HUES48 (cell line): Measurements from ENCODE around the gene PSMC5.
"Not testable (repeated sequence)": the region's sequence is repeated elsewhere in the genome, so short reads cannot be mapped to it uniquely, and the experiment has no call there.

ENCODE experiments used
- H3K27ac ChIP-seq: one replicate; pipeline ENCODE4 v1.7.0; 2013; ENCODE audit warnings: low read depth, low read length, inconsistent platforms
- H3K27me3 ChIP-seq: 2 replicates; pipeline ENCODE4 v1.6.1; 2013; ENCODE audit warnings: mild to moderate bottlenecking, low read length; ENCODE audit not compliant: control insufficient read depth, insufficient read depth
- H3K36me3 ChIP-seq: 2 replicates; pipeline ENCODE4 v1.6.1; 2013; ENCODE audit warnings: low read length; ENCODE audit not compliant: control insufficient read depth, insufficient read depth
- H3K4me1 ChIP-seq: 2 replicates; pipeline ENCODE4 v1.6.1; 2013; ENCODE audit warnings: mild to moderate bottlenecking, low read length; ENCODE audit not compliant: control insufficient read depth, insufficient read depth
- H3K4me3 ChIP-seq: 2 replicates; pipeline ENCODE4 v1.5.1; 2013; ENCODE audit warnings: mild to moderate bottlenecking, low read depth, low read length
- H3K9ac ChIP-seq: 2 replicates; pipeline ENCODE4 v1.6.1; 2013; ENCODE audit warnings: mild to moderate bottlenecking, low read depth, low read length, moderate library complexity
- H3K9me3 ChIP-seq: 2 replicates; pipeline ENCODE4 v1.6.1; 2013; ENCODE audit warnings: low read length; ENCODE audit not compliant: control insufficient read depth, insufficient read depth

Gene PSMC5

GRCh38 chr17:63841350-63842172, 14.3 kb downstream of the PSMC5 start:
- H3K9ac ChIP-seq, result peak overlapping the region; percentile 62
- H3K4me3 ChIP-seq, result peak overlapping the region; percentile 83
- peaks cover 29% of the 10 kb centered on the region for H3K4me1 ChIP-seq
- no peaks in the 10 kb centered on the region for H3K9me3 ChIP-seq
- peaks cover 3% of the 10 kb centered on the region for H3K27me3 ChIP-seq
- peaks cover 8% of the 10 kb centered on the region; the same call in 1 of the 2 replicates for H3K36me3 ChIP-seq
- H3K27ac ChIP-seq, result peak overlapping the region; percentile 85

- no peaks in the 10 kb centered on the region for H3K9me3 ChIP-seq
- peak overlapping the region; percentile 83 for H3K4me3 ChIP-seq
- H3K4me1 ChIP-seq, result peaks cover 29% of the 10 kb centered on the region
- peaks cover 8% of the 10 kb centered on the region for H3K27me3 ChIP-seq
- peaks cover 2% of the 10 kb centered on the region; the same call in 1 of the 2 replicates for H3K36me3 ChIP-seq
- H3K27ac ChIP-seq, result peak overlapping the region; percentile 85
- H3K9ac ChIP-seq, result peak overlapping the region; percentile 62
Measured at GRCh38 chr17:63842173-63842539, 14.9 kb downstream of the PSMC5 start.

GRCh38 chr17:63842540-63843386, 15.5 kb downstream of the PSMC5 start, which contains the start of gene SMARCD2:
SMARCD2 (minus strand) TSS chr17:63842685; CDS start chr17:63842674, 11 bp downstream.
- Histone ChIP-seq H3K36me3 (no peaks in the 10 kb centered on the region), H3K27ac (peak within 1 kb of the TSS; percentile 85), H3K4me1 (peaks cover 29% of the 10 kb centered on the region), H3K9me3 (no peaks in the 10 kb centered on the region), H3K27me3 (peaks cover 14% of the 10 kb centered on the region), H3K9ac (peak within 1 kb of the TSS; percentile 62), H3K4me3 (peak within 1 kb of the TSS; percentile 83)

GRCh38 chr17:63843387-63843888, 16.2 kb downstream of the PSMC5 start:
- Histone ChIP-seq H3K27me3 (peaks cover 21% of the 10 kb centered on the region), H3K27ac (peak overlapping the region; percentile 63), H3K4me1 (peaks cover 26% of the 10 kb centered on the region), H3K4me3 (peak overlapping the region; percentile 72)
- H3K9me3 ChIP-seq, H3K9ac ChIP-seq, H3K36me3 ChIP-seq: not testable (repeated sequence)

GRCh38 chr17:63843910-63844677, 16.9 kb downstream of the PSMC5 start:
- H3K4me1 ChIP-seq, result peaks cover 20% of the 10 kb centered on the region
- H3K36me3 ChIP-seq, result no peaks in the 10 kb centered on the region
- no peak overlapping the region for H3K27ac ChIP-seq
- peaks cover 23% of the 10 kb centered on the region for H3K27me3 ChIP-seq
- no peak overlapping the region for H3K9ac ChIP-seq
- no peaks in the 10 kb centered on the region for H3K9me3 ChIP-seq
- H3K4me3 ChIP-seq, result no peak overlapping the region; the same call in 1 of the 2 replicates

- Histone ChIP-seq H3K27ac (no peak overlapping the region), H3K4me3 (no peak overlapping the region), H3K4me1 (peaks cover 14% of the 10 kb centered on the region), H3K9me3 (no peaks in the 10 kb centered on the region), H3K9ac (no peak overlapping the region), H3K36me3 (no peaks in the 10 kb centered on the region), H3K27me3 (peaks cover 31% of the 10 kb centered on the region)
Measured at GRCh38 chr17:63845509-63845908, 18.3 kb downstream of the PSMC5 start.

- peaks cover 31% of the 10 kb centered on the region for H3K27me3 ChIP-seq
- H3K36me3 ChIP-seq, result no peaks in the 10 kb centered on the region
- no peak overlapping the region for H3K27ac ChIP-seq
- H3K9me3 ChIP-seq, result no peaks in the 10 kb centered on the region
- no peak overlapping the region for H3K9ac ChIP-seq
- H3K4me3 ChIP-seq, result no peak overlapping the region
- H3K4me1 ChIP-seq, result no peaks in the 10 kb centered on the region
Measured at GRCh38 chr17:63847525-63848249, 20.5 kb downstream of the PSMC5 start.

GRCh38 chr17:63848834-63849689, 21.8 kb downstream of the PSMC5 start:
- no peak overlapping the region for H3K27ac ChIP-seq
- no peaks in the 10 kb centered on the region for H3K36me3 ChIP-seq
- H3K27me3 ChIP-seq, result peaks cover 31% of the 10 kb centered on the region
- no peaks in the 10 kb centered on the region for H3K4me1 ChIP-seq
- peak overlapping the region; percentile 40 for H3K4me3 ChIP-seq
- H3K9ac ChIP-seq, result peak overlapping the region; percentile 85
- H3K9me3 ChIP-seq, result no peaks in the 10 kb centered on the region

GRCh38 chr17:63850401-63850800, 23.2 kb downstream of the PSMC5 start:
- no peak overlapping the region for H3K27ac ChIP-seq
- no peak overlapping the region for H3K9ac ChIP-seq

More at GRCh38 chr17:63850401-63850800, 23.2 kb downstream of the PSMC5 start:
- H3K4me3 ChIP-seq, result no peak overlapping the region
- H3K4me1 ChIP-seq, result no peaks in the 10 kb centered on the region
- no peaks in the 10 kb centered on the region for H3K36me3 ChIP-seq
- H3K27me3 ChIP-seq, result peaks cover 31% of the 10 kb centered on the region
- no peaks in the 10 kb centered on the region for H3K9me3 ChIP-seq
